HFF-Myc (cell line): ENCODE measurements around the gene CD22.

Source experiments
- DNase-seq: peaks from one replicate; pipeline ENCODE4 v3.0.0-alpha.2; 2011; ENCODE audit warnings: low read depth; ENCODE audit errors: extremely low read depth
- H3K4me3 ChIP-seq: replicated peaks from 2 replicates; pipeline ENCODE4 v1.5.1; 2011; ENCODE audit warnings: low read depth, mild to moderate bottlenecking, control low read depth, low read length
- CTCF ChIP-seq: IDR thresholded peaks from 2 replicates; pipeline ENCODE4 v1.5.1; 2012; ENCODE audit warnings: mild to moderate bottlenecking, low read depth, low read length, control low read depth; ENCODE audit errors: missing control alignments

Gene CD22

GRCh38 chr19:35314031-35314430 lies 15.0 kb upstream of the CD22 start:
- H3K4me3 ChIP-seq, result no peak overlapping the region
- no peak for DNase-seq
- TF ChIP-seq CTCF, result no peak

- no peak overlapping the region for H3K4me3 ChIP-seq
- no peak for DNase-seq
- no peak for TF ChIP-seq CTCF
Measured at GRCh38 chr19:35314858-35315470, 14.0 kb upstream of the CD22 start.

GRCh38 chr19:35315883-35316282 lies 13.1 kb upstream of the CD22 start:
- DNase-seq, result no peak
- H3K4me3 ChIP-seq, result no peak overlapping the region
- no peak for TF ChIP-seq CTCF

GRCh38 chr19:35316560-35316959 lies 12.4 kb upstream of the CD22 start:
- no peak for DNase-seq
- TF ChIP-seq CTCF, result no peak
- H3K4me3 ChIP-seq, result no peak overlapping the region

GRCh38 chr19:35317464-35318043 lies 11.4 kb upstream of the CD22 start:
- no peak overlapping the region for H3K4me3 ChIP-seq
- no peak for TF ChIP-seq CTCF
- no peak for DNase-seq

- DNase-seq, result peak; percentile 56
- H3K4me3 ChIP-seq, result no peak overlapping the region
- no peak for TF ChIP-seq CTCF
Measured at GRCh38 chr19:35318679-35319448, 10.1 kb upstream of the CD22 start.
